ENCODE measurements around the gene PTMA. TPM values are rescaled to one million over a fixed set of nuclear protein-coding genes. Genes with fewer than 3 reads are reported as not detected.

The PTMA gene
- total and polyA plus RNA-seq, 2 of the 4 experiments (the other 2 are of a cell fraction) = 380 to 742 TPM

DNA sequence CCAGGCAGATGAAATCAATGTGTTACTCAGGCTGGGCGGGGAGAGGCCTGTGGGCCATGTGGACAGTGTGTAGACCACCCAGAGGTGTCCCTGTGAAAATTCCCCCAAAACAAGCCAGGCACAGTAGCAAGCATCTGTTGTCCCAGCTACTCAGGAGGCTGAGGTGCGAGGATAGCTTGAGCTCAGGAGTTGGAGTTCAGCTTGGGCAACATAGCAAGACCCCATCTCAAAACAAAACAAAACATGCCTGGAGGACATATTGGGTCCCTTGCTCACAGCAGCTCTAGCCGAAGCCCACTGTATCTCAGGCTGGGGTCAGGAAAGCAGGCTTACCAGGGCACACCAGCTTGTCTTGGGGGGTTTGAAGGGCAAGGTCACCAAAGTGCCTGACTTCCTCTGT, 4.3 kb upstream of the PTMA start:
- peaks cover 6 to 15% of the 10 kb centered on the region in 2 experiments for H3K79me1 ChIP-seq (ENCODE audit: low read depth in 1 of 2, low read length in 2 of 2)
- no peaks in the 10 kb centered on the region for H3K9me3 ChIP-seq (ENCODE audit: control insufficient read depth, insufficient read depth, low read length)
- no peak overlapping the region for H3K23ac ChIP-seq (ENCODE audit: low read depth, low read length)
- H3K36me3 ChIP-seq (ENCODE audit: control insufficient read depth, insufficient read depth, low read length) = no peaks in the 10 kb centered on the region
- no peak overlapping the region for H2BK20ac ChIP-seq (ENCODE audit: low read depth, low read length)
- H3K9me1 ChIP-seq (ENCODE audit: insufficient read depth, low read length) = peaks cover 5% of the 10 kb centered on the region
- H2BK5ac ChIP-seq (ENCODE audit: low read depth, low read length, poor library complexity, severe bottlenecking) = no peak overlapping the region
- H3K27me3 ChIP-seq (ENCODE audit: control insufficient read depth, insufficient read depth, low read length) = no peaks in the 10 kb centered on the region
- H4K91ac ChIP-seq (ENCODE audit: insufficient read depth, low read depth, low read length) = no peak overlapping the region
- WGBS, 2 experiments (ENCODE audit: extremely low coverage in 2 of 2, insufficient read length in 1 of 2) = no CpG with 5 or more reads among the region's 3 CpGs
- no peak overlapping the region for H3K18ac ChIP-seq (ENCODE audit: low read depth, low read length)
- intact Hi-C loops (cut with micrococcal nuclease) (no loop called here), in situ Hi-C loops (cut with MboI; ENCODE audit: low sequenced_read_pairs) (no loop called here), dilution Hi-C loops (cut with HindIII; ENCODE audit: low sequenced_read_pairs, unreplicated experiment) (no loop called here)
- H3K4ac ChIP-seq (ENCODE audit: low read depth, low read length) = no peak overlapping the region
- no peak overlapping the region for H3K56ac ChIP-seq (ENCODE audit: extremely low read depth, insufficient read depth, low read length)
- DNase-seq (no peak), ATAC-seq (ENCODE audit: low read depth) (no peak)
- no peak overlapping the region for H2AK5ac ChIP-seq (ENCODE audit: low read depth, low read length)
- BruUV-seq (replicated peaks) = no TSS peak
- POLR2A ChIA-PET (ENCODE audit: unreplicated experiment) = no interaction called here
- H4K8ac ChIP-seq (ENCODE audit: low read depth in 2 of 2, low read length in 2 of 2) = no peak overlapping the region
- no peak overlapping the region for H3K4me3 ChIP-seq (ENCODE audit: insufficient read depth, low read depth, low read length)
- no peak for TF ChIP-seq RFX5 (IDR thresholded peaks at IDR 0.05; ENCODE audit: low read depth, low read length)
- TF ChIP-seq, protein P1, sequence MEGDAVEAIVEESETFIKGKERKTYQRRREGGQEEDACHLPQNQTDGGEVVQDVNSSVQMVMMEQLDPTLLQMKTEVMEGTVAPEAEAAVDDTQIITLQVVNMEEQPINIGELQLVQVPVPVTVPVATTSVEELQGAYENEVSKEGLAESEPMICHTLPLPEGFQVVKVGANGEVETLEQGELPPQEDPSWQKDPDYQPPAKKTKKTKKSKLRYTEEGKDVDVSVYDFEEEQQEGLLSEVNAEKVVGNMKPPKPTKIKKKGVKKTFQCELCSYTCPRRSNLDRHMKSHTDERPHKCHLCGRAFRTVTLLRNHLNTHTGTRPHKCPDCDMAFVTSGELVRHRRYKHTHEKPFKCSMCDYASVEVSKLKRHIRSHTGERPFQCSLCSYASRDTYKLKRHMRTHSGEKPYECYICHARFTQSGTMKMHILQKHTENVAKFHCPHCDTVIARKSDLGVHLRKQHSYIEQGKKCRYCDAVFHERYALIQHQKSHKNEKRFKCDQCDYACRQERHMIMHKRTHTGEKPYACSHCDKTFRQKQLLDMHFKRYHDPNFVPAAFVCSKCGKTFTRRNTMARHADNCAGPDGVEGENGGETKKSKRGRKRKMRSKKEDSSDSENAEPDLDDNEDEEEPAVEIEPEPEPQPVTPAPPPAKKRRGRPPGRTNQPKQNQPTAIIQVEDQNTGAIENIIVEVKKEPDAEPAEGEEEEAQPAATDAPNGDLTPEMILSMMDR (conservative IDR thresholded peaks at IDR 0.05; ENCODE audit: low read depth, low read length) = no peak
- TF ChIP-seq CHD1 (IDR thresholded peaks at IDR 0.05; ENCODE audit: low read depth, low read length) = no peak
- CTCF ChIA-PET = no interaction called here
- no peak overlapping the region for H3K14ac ChIP-seq (replicated peaks; ENCODE audit: low read depth, low read length)
- H2BK15ac ChIP-seq (ENCODE audit: low read depth, low read length) = no peak overlapping the region
- H3K4me1 ChIP-seq (ENCODE audit: control insufficient read depth, insufficient read depth, low read length) = peaks cover 6% of the 10 kb centered on the region
- H2AFZ ChIP-seq (replicated peaks; ENCODE audit: low read length, poor library complexity) = no peak overlapping the region
- H4K20me1 ChIP-seq (ENCODE audit: insufficient read depth, low read length) = peaks cover 4% of the 10 kb centered on the region
- H3K27ac ChIP-seq (ENCODE audit: insufficient read depth, low read length) = no peak overlapping the region
- no peak overlapping the region for H2AK9ac ChIP-seq (replicated peaks; ENCODE audit: low read depth, low read length, poor library complexity)
- H3K9ac ChIP-seq (ENCODE audit: low read depth, low read length) = no peak overlapping the region
- no peak overlapping the region for H3K4me2 ChIP-seq (ENCODE audit: low read depth, low read length)
- no peak overlapping the region for H4K5ac ChIP-seq (ENCODE audit: low read depth, low read length)
- no peak overlapping the region for H2BK120ac ChIP-seq (ENCODE audit: low read depth, low read length)

Data from IMR-90 (cell line).